ENCODE data around the gene PRKAG2.

- TF ChIP-seq CTCF (IDR thresholded peaks at IDR 0.05) = no peak
- no peak for TF ChIP-seq POLR2AphosphoS5 (IDR thresholded peaks at IDR 0.05)
- TF ChIP-seq POLR2A (IDR thresholded peaks at IDR 0.05) = no peak
Measured at GRCh38 chr7:151645311-151645710, 231.6 kb downstream of the PRKAG2 start.

Data from breast epithelium (tissue), 3 donors.